GM18858 (cell line): ENCODE data around the gene DYRK1A.

Experiments used
- ATAC-seq: cut with Tn5 transposase; IDR thresholded peaks from one replicate; pipeline ENCODE4 v1.9.1; 2021; ENCODE audit not compliant: unreplicated experiment

The DYRK1A gene

DNA sequence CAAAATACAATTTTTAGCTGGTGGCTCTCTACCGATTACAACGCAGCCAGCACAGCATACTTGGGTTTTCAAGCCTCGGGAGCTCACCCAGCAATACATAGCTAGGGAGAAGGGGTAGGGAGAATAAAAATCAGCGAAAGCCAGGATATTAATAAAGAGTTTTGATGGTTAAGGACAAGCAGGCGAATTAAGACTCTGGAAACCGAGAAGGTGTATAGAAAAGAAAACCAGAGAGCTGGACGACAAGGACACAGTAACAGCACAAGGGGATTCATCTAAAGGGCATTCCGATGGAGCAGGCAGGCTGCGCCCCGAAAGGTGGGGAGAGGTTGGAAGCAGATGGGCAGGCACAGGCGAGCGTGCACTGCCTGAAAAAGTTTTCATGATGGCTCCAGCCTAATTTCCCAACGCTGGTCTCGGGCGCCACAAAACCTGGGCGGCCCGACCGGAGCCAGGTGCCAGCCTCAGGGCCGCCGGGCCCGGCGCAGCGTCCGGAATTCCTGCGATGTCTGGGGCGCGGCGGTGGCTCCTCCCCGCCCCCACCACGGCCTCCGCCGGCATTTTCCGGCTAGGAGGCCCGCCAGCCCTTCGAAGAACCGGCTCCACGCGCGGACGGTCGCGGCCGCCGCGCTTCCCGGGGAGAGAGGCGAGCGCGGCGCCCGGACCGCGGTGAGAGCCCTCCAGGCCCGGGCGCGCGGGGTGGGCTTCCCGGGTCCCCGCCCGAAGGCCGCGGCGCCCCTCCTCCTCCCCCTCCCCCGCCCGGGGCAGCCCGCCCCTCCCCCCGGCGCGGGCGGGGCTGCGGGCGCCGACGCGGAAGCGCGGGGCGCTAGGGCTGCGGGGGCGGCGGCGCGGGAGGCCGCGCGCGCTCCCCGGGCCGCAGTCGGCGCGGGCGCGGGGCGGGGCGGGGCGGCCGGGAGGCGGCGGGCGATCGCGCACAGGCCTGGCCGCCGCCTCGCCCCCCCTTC, 774 bp upstream of the DYRK1A start:
- ATAC-seq, result peak; percentile 21

DNA sequence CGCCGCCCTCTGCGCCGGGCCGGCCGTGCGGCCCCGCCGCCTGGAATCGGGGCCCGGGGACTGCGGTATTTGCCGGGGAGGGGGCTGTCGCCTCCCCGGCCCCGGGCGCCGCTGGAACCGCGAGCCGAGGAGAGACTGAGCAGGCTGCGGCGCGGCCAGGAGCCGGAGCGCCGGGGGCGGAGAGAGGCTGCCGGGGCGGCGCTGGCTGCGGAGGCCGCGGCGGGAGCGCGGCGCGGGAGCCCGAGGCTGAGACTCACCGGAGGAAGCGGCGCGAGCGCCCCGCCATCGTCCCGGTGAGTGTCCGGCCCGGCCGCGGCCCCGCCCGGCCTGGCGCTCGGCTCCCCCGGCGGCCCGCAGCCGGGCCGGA, 746 bp downstream of the DYRK1A start:
- no peak for ATAC-seq

DNA sequence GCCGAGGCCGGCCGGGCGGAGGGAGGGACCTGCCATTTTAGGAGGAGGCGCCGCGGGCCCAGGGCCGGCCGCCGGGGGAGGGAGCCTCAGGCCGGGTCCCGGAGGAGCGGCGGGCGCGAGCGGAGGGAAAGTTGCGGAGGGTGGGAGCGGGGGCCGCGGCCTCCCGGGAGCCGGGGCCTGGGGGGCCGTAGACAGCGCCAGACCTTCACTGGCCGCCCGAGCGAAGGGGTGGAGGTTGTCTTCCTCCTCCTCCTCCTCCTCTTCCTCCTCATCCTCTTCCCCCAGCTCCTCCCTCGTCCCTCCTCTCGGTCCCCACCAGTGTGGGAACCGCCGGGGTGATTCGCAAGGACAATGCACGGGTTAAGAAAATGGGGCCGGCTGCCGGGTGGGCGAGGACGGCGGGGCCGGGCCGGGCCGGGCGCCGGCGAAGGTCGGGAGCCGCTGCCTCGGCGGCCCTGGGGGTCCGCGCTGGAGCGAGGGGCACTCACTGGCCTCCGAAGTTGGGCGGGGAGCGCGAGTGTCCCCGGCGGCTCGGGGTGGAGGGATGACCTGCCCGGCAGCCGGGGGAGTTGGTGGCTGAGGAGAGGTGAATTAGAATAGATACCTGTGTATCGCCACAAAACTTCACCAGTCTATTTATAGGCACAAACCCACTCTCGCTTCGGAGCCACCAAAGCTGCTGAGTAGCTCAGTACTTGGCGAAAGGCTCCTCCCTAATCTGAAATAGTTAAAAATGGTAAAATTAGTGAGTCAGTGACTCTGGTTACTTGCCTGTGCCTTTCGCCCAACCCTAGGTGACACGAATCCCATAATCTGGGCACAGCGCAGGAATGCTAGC, 1.3 kb downstream of the DYRK1A start:
- no peak for ATAC-seq

DNA sequence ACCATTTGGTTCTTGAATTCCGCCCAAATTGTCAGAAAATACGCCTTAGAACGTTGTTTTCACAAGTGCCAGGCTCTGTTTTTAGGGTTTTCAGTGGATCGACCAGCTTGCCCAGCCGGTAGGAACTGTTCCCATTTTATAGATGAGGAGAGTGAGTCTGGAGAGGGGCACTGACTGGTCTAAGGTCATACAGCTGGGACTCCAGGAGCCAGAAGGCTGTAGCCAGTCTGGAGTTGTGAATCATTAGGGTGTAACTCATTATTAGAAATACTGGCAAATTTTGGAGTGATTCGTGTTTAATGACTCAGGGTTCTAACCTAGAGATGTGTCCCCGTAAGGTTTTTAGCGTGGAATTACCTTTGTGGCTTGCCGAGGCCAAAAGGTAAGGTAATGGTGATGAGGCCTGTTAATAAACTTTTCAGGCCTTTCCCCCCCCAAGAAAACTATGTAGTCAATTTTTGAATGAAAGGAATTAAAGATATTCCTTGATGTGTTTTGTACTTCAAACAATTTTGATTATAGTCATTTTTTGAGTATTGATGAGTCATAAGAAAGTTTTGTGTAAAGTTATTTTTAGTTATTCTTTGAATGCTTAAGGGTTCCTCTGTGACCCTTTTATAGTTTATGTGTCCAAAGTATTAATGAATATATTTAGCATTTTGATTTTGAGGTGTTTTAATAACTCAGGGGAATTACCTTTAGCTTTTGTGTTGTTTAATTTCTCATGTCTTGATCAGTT, 2.1 kb downstream of the DYRK1A start:
- no peak for ATAC-seq

DNA sequence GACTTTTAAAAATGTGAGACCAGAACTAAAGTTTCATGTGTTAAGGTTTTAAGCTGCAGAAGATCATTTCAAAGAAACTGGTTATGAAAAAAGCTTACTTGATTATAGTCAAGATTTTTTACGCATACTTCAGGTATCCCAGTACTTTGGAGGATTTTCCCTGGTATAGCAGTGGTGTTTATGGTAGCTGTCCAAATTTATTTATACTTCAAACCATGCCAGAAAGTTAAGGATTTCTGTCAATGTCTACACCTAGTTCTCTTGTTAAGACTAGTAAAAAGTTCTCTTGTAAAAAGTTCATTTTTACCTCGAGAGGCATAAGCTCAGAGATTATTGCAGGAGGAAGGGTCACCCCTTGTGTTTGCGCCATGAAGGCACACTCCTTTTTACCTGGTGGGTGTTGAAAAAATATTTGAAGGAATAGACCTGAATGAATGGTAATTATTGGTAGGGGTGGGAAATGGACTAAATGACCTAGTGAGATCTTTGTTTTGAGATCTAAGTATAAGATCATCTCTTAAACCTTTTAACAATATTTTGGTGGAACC, 2.8 kb downstream of the DYRK1A start:
- ATAC-seq, result no peak

DNA sequence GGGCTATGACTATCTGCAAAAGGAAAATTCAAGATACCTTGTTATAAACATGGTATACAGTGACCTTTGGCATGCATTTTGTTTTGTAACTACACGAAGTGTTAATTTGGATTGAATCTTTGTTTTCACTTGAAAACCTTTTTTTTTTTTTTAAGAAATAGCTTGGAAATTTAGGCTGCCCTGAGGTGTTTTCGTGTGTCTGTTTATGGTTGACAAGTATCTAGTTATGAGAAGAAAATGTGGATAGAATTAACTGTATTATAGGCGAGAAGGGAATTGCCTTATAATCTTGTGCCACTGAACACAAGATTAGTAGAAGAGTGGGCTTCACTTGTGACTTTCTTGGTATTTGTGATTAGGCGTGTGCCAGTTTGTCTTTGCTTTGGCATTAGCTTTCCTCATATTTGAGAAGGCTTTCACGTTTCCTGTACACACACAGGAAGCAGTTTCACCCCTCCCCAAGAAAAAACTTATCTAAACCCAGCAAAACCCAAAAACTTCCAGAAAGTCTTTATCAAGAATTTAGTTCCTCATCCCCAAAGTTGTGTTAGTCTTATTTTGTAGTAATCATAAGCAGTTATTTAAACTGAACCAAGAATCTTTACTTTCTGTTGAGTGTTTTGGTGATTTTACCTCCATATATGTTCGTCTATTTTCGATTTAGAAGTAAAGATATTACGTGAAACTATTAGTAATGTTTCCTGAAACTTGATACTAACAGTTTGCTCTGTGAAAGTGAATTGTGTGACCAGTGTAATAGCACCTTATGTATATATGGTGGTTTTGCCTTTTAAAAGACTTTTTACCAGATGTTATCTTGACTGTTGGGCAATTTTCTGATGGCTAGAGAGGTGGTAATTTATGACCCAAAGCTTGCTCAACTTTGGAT, 3.8 kb downstream of the DYRK1A start:
- ATAC-seq, result no peak

DNA sequence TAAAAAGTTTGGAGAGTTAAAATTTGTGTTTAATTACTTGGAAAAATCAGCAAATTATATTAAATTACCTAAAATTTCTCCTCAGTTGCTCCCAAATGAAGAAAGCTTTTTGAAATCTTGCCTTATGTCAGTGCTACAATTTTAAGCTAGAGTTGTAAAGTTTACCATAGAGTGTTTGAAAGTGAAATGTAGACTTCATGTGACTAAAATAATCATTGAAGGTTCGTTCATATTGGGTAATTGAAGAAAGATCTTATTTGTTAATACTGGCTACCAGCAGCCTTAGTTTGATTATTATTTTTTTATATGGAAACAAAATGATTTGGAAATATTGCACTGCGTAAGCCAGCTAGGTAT, 4.4 kb downstream of the DYRK1A start:
- no peak for ATAC-seq

DNA sequence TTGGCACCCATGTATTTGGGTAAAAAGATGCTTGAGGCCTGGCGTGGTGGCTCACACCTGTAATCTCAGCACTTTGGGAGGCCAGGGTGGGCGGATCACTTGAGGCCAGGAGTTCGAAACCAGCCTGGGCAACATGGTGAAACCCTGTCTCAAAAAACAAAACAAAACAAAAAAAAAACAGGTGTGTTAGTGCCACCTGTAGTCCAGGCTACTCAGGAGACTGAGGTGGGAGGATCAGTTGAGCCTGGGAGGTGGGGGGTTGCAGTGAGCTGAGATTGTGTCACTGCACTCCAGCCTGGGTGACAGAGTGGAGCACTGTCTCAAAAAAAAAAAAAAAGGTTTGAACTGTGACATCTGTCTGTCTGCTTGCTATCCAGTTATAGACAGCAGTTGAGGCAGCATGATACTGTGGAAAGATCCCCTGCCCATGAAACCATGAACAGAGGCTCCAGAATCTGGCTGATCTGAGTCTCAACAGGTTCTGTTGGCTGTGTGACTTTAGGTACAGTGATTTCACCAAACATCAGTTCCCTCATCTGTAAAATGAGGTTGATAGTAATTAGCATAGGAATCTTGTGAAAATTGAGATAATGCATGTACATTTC, 5.7 kb downstream of the DYRK1A start:
- ATAC-seq, result no peak

DNA sequence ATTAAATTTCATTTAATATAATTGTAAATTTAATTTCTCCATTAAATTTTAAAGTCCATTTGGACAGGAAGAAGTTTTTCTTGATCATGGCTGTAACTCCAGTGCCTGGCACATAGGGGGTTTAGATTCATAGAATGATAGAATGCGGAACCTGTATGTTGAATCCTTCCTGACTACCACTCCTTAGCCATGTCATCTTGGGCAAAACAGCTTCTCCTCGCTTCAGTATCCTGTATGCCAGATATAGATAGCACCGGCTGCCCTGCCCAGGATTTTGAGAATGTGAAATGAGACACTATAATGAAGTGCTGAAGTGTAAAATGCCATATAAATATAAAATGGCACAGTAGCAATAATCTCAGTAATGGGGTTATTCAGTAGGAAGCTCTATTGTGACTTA, 6.4 kb downstream of the DYRK1A start:
- ATAC-seq, result no peak

DNA sequence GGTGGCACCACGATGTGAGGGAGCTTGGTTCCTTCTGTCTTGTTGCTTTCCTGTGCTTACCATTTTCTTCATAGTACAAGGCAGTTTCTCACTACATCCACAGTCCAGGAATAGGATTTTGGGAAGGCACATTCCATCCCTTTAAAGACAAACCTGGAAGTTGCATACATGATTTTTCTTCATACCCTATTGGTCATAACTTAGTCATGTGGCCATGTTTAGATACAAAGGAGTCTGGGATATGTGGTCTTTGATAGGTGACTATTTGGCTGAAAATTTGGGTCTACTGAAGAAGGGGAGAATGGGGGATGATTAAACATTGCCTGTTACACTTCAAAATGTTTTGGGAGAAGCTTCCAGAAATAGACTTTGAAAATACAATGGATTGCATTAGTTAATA, 7.0 kb downstream of the DYRK1A start:
- no peak for ATAC-seq

DNA sequence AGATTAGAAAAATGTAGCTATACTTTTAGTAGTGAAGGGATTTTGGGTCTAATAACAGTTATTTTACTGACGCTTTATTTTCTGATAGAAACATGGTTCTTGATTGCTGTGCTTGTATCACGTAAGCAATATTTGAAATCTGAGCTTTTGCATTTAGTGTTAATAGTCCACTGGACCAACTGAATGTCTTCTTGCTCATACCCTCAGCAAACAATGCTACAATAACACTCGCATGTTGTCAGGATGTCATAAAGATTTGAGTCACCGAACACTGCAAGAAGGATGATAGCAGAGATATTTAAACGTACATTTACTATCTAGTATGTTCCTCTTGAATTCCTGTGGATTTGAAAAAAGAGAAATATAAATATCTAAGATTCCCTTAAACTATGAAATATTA, 7.5 kb downstream of the DYRK1A start:
- no peak for ATAC-seq

DNA sequence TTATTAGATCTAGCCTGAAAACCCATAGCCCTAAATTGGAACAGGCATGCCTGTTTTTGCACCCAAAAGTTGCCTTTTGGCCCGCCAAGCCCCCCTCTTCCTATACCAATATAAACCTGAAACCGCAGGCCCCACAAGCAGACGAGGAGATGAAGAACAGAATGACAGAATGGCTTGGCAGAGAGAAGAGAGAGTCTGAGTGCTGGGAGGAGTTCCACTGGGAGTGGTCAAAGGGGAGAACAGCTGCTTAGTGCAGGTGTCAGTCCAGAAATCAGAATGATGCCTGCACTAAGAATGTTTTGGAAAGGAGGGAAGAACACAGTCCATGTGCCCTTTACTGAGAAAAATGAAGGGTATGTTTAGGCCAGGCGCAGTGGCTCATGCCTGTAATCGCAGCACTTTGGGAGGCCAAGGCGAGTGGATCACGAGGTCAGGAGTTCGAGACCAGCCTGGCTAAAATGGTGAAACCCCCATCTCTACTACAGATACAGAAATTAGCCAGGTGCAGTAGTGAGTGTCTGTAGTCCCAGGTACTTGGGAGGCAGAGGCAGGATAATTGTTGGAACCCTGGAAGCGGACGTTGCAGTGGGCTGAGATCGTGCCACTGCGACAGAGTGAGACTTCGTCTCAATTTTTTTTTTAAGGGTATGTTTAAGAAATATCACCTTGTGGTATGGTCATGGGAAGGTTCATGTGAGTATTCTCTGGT, 9.4 kb downstream of the DYRK1A start:
- no peak for ATAC-seq

DNA sequence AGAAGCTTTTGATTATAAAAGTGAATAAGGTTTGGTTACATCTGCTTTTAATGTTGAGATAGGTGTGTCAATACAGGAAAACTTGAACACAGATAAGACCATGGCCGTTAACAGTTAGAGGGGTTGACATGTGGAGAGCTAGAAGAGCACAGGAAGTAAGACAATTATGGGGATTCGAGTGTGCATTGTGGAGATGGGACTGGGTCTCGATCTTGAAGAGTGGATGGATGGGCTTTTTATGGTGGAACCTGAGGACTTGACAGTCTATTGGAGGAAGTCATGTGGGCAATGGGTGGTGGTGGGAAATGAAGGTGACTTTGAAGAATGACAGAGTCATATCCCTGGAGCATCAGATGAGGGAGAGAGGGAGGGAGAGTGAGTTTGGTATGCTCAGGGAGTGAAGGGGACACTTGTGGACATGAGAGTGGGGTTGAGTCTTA, 12.1 kb downstream of the DYRK1A start:
- no peak for ATAC-seq

DNA sequence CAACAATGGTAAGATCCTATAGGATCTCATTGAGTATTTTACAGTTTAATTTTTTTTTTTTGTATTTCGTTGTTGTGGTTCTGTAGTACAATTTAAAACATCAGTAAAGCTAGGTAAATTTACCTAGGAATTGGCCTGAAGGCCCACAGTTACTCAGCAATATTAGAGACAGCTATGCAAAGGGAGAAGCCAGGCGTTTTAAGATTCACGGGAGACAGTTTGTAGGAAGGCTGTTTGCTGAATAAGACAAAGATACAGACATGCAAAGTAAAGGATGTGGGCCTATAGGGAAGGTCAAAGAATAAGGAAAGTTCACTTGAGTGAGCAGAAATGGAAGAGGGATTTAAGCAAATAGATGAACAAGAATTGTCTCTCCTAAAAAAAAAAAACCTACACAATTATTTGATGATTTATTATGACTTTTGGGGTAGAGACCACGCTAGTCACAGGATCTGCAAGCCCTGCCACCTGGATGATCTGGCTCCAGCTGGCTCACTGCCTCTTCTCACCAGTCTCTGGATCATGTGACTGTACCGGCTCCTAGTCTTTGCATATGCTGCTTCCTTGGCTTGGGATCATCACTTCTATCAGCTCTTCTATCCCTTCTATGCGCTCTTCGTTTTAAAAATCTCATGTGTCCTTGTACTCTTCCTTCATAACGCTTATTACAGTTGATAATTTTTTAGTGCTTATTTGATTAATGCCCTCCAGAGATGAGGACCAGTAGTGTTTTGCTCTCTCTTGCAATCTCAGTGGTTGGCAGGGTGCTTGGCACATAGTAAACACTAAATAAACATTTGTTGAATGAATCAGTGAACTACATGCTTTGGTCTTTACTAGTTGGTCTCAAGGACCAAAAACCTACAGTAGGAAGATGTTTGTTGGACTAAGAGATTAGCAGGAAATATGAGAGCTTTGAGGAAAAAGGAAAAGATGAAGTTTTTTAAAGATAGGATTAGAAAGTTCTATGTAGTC, 14.1 kb downstream of the DYRK1A start:
- ATAC-seq, result no peak

DNA sequence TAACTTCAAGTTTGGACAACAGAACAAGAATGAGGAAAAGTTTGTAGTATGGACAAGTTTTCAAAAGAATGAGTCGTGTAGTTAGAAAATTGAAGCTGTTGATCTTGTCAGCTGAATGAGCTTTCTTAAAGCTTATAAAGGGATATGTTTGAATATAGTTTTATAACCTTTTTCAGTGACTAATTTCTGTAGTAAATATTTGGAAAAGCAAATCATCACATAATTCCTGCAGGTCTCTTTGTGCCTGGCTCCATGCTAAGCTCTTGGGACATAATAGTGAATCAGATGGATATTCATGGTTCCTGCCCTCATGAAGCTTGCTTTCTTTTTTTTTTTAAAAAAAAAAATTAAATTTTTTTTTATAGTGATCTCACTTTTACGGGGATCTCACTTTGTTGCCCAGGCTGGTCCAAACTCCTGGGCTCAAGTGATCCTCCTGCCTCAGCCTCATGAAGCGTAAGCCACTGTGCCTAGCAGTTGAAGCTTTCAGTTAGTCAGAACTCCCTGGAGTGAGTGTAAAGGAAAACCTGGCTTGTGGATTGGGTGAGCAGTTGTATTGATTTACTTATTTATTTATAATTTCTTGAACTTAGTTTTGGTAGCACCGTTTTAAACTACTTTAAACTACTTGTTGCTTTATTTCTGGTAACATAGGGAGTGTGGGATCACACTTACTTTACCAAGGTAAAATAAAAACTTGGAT, 15.5 kb downstream of the DYRK1A start:
- no peak for ATAC-seq

DNA sequence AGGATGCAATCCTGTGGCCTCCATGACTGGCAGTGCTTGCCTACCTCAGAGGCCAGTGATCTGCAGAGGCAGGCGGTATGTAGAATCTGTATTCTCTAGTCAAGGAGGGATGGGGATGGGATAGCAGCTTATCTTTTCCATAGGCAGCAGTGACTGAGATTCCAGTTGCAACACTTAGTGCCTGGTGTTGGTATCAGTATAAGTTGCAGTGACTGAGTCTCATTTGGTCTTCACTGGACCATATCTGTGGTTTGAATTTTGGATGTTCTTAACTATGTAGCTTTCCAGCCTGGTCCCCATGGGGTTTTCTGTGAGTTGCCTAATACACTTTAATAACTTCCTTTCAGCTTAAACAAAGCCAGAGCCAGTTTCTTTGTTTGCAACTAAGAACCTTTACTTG, 16.5 kb downstream of the DYRK1A start:
- no peak for ATAC-seq

DNA sequence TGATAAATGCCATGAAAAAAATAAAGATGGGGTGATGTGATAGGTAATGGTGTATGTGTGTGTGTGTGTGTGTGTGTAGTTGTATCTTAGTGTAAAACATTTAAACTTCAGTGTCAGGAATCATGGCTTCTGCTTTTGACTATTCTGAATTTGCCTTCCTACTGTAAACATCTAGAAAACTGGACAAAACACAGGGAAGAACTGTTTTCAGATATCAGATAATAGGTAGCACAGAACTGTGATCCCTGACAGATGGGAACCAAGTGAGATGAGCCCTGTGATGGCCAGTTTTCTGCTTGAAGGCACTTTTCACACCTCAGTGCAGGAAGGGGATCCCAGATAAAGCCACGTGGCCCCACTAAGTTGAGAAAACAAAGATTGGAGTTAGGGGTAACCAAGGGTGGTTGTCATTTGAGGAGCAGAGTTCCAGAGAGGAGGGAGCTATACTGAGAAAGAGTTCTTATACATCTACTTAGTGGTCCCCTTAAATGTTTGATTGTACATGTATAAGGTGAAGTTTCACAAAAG, 17.3 kb downstream of the DYRK1A start:
- ATAC-seq, result no peak
